A172 (cell line): ENCODE results near the gene PPP2R2C. TPM values are rescaled to one million over a fixed set of nuclear protein-coding genes. Genes with fewer than 3 reads are reported as not detected.

Experiments used
- DNase-seq: peaks from one replicate; pipeline ENCODE4 v3.0.0-alpha.2; 2015; ENCODE audit warnings: low spot score
- total RNA-seq: library from RNA; depleted of rRNA; stranded (reverse); fragments of >200 nt; shearing (Covaris generic); gene quantifications from 2 replicates; pipeline ENCODE4 v1.2.3, GENCODE V29; 2014

PPP2R2C gene
- total RNA-seq, 1 experiment from 2014 or later, result 10.6 TPM

DNA sequence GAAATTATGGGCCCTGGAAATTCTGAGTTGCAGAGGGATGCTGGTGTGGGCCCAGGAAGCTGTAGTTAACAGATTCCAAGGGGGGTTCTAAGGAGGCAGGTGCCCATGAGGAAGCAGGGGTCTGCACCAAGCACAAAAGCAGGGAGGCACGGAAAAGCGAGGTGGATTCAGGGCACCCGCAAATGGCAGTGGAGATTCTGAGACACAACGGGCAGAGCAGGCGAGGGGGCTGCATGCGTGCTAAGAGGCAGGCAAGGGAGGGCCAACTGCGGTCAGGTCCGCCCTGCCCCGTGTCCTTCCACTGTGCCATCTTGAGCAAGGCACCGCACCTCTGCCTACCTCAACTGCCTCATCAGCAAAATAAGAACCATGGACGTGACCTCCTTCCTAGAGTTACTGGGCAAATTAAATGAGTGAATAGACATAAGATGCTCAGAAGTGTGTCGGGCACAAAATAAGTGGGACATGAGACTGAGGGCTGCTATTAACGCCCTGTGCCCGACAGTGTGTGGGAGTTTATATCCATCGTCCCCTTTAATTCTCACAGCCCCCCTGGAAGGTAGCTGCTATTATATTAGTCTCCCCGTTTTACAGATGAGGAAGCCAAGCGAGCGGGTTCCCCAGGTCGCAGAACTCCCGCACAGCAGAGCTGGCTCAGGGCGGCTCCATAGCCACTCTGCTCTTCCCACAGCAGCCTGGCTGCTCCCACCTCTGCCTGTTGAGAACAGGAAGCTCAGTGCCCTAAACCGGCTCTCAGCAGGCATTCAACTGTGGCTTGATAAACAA lies 67.6 kb downstream of the PPP2R2C start:
- no peak for DNase-seq

- DNase-seq, result no peak
Observed at GRCh38 chr4:6403400-6403685, 69.1 kb downstream of the PPP2R2C start.

DNA sequence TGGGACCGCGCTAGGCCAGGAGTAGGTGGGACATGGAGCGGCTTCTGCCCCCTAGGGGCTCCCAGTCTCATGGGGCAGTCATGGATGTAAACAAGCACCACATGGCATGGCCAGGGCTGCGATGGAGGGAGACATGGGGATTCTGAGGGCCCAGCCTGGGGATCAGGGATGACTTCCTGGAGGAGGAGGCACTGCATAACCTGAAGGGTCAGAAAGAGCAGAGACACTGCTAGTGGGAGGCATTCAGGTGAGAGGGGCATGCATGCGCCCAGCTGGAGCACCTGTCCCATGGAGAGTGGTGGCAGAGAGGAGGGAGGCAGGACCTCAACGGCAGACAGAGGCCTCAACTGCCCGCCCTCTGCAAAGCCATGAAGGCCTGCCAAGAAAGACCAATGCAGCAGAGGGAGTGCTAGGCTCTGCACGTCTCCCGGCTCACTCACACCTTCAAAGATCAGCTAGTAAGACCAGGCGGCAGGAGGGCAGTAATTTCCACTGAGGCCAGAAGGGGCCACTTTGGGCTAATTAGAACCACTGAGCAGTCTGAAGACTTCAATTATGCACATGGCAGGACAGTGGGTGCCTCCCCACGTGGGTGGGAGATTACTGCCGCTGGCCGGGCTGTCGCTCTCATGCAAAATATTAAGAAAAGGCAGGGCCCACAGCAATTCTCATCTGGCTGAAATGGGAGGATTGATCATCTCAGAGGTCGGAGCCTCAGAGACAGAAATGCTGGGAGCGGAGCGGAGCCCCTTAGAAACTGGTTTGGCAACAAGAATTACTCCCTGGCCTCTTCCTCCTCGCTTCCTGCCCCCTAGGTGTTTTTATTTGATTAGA lies 69.6 kb downstream of the PPP2R2C start:
- DNase-seq, result no peak

- no peak for DNase-seq
Observed at GRCh38 chr4:6401797-6402196, 70.6 kb downstream of the PPP2R2C start.

DNA sequence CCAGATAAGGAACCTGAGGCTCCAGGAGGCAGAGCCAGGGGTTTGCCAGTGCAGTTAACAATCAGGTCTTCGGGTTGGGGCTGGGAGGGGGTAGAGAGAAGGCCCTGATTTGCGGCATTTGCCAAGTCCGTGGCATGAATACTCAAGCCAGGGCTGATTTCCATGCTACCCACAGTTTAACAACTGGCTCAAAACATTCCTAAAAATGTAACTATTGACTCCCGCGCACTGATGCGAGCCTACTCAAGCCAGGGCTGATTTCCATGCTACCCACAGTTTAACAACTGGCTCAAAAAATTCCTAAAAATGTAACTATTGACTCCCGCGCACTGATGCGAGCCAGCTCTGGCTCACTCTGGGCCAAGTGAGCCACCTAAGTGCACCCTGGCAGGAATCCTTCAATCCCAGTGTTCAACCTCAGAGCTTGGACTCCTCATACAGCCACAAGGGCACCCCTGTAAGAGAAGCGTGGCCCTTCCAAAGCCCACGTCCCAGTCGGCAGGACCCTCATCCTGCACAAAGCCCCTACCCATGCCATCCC lies 75.6 kb downstream of the PPP2R2C start:
- DNase-seq, result no peak

DNA sequence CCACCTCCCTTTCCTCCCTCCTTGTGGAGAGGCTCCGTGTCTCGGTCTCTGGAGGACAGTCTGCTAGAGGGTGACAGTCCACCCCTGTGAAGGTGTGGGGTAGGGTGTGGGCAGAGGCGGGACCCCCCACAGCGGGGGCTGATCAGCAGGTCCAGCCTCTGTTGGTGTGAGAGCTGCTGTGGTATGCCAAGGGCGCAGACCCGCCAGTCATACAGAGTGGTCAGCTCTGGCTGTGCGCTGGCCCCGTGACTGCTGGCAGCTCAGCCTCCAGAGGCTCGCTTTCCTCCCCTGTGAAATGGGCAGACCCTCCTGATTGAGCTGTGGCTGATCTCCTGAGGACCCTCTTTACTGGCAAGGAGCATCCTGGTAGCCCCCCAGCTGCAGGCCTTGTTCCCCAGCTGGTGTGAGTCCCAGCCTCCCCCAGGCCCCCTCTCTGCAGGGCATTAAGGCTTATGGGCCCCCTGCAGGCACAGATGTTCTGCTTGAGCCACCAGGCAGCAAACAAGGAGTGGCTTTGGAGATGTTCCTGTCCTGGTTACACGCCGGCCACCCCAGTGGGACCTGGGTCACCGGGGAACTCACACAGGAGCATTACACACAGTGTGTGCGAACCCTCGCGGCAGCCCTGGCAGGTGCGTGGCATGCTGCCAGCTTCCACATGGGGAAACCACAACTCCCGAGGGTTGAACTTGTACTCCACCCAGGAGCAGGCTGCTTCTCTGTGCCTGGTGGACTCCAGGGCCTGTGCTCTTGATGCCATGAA lies 76.8 kb downstream of the PPP2R2C start:
- DNase-seq, result peak; percentile 28

- no peak for DNase-seq
Observed at GRCh38 chr4:6394671-6395081, 77.7 kb downstream of the PPP2R2C start.

DNA sequence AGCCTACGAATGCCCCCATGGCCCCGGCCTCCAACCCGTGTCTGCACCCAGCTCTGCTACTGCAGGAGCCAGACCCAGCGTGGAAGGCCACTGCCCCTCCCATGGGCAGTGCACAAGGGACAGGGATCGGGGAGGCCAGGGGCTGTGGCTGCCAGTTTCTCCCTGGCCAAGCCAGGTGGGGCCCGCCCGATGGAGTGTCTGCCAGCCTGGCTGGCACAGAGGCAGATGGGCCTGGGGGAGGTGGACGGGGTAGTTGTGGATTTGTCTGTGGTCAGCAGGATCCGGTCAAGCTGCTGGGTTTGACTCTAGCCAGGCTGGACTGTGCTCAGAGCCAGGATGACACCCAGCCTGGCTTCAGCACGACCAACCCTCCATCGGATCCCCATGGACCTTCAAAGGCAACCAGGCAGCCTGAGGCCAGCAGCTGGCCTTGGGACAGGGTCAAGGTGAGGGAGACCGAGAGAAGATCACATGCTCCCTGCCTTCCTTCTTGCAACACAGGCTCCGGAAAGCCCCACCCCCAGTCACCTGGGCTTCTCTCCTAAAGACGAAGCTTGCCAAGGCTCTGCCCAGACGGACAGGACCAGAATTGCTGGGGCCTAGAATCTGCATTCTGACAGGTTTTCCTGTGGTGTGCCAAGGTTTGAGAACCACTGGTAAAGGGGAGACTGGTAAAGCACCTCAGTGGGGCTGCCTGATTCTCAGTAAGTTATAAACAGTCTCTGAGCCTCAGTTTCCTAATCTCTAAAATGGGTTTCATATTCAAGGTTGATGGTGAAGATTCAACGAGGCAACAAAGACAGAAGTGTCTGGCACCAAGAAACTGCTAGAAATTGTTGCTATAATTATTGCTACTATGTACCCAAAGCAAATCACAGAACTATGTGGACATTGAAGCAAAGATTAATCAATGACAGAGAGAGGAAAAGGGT lies 78.6 kb downstream of the PPP2R2C start:
- no peak for DNase-seq

GRCh38 chr4:6393066-6393465 lies 79.3 kb downstream of the PPP2R2C start:
- DNase-seq, result no peak

DNA sequence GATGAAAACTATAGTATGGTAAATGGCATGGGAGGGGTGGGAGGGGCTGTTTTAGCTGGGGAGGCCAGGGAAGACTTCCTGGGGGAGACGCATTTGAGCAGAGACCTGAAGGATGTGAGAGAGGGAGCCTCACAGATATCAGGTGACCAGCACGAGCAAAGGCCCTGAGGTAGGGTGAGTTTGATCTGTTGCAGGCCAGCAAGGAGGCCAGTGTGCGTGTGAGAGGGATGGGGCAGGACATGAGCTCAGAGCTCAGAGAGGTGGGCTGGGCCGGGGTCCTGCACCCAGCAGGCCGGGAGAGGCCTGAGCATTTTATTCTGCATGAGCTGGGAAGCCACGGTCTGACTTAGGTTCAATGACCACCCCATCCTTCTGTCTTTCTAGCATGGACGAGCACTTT lies 80.0 kb downstream of the PPP2R2C start:
- DNase-seq, result no peak

DNA sequence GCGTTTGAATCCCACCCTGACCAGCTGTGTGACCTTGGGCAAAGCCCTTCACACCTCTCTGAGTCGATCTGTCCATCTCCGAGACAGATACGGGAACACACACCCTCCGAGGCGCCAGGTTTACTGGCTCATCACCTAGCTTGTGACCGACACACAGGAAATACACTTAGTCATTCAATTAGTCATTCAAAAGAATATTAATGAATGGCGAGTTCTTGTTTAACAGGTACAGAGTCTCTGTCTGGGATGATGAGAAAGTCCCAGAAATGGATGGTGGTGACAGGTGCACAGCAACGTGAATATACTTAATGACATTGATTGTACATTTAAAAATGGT lies 80.6 kb downstream of the PPP2R2C start:
- peak; percentile 72 for DNase-seq

- DNase-seq, result no peak
Observed at GRCh38 chr4:6391186-6391851, 81.1 kb downstream of the PPP2R2C start.

GRCh38 chr4:6390356-6390755 lies 82.1 kb downstream of the PPP2R2C start:
- DNase-seq, result no peak

- DNase-seq, result no peak
Observed at GRCh38 chr4:6389142-6389825, 83.1 kb downstream of the PPP2R2C start.

DNA sequence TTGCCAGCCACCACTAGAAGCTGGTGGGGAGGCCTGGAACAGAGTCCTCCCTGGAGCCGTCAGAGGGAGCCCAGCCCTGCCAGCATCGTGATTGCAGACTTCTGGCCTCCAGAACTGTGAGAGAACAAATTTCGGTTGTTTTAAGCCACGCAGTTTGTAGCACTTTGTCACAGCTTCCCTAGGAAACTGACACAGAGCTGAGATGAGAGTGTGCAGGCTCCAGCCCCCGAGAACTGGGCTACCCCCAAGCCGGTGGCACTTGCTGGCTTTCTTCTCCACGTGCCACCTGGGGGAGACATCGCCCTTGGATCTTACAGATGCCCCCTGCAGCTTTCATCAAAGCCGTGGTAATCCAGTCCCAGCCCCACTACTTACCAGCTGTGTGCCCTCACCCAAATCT lies 83.7 kb downstream of the PPP2R2C start:
- no peak for DNase-seq

- DNase-seq, result no peak
Observed at GRCh38 chr4:6387946-6388345, 84.5 kb downstream of the PPP2R2C start.

- no peak for DNase-seq
Observed at GRCh38 chr4:6386091-6386490, 86.3 kb downstream of the PPP2R2C start.

- DNase-seq, result no peak
Observed at GRCh38 chr4:6385288-6385687, 87.1 kb downstream of the PPP2R2C start.

GRCh38 chr4:6384541-6384940 lies 87.9 kb downstream of the PPP2R2C start:
- no peak for DNase-seq

DNA sequence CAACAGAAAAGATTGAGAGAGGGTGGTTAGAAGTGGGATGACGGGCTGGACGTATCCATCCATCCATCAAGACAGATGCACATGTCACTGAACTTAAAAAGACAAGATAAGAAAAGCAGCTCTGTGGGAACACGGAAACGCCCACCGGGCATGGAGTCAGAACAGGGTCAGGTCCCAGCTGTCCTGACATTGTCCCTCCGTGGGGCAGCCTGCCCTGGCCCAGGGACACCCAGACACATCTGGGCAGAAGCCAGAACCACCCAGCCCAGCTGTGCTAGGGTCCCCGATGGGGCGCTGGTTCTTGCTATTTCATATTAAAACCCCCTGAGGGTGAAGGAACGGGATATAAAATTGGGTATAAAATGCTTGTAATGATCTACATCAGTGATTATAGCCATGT lies 88.5 kb downstream of the PPP2R2C start:
- no peak for DNase-seq
